Transverse colon (tissue), 4 donors: ENCODE results near the gene MCRS1. TPM values are rescaled to one million over a fixed set of nuclear protein-coding genes. Genes with fewer than 3 reads are reported as not detected.

ENCODE experiments used
- DNase-seq: peaks from one replicate; pipeline ENCODE4 v3.0.0-alpha.2; 2019
- H3K27ac ChIP-seq, 4 donors: fragments of 200-600 bp; sonication (generic); 2 replicates each; pipeline ENCODE4 v1.5.1; 2016 to 2018; ENCODE audit warnings: inconsistent platforms in 4 of 4
- H3K27me3 ChIP-seq: fragments of 200-600 bp; sonication (generic); 2 replicates; pipeline ENCODE4 v1.5.1; 2017; ENCODE audit warnings: inconsistent platforms
- H3K36me3 ChIP-seq, 4 donors: fragments of 200-600 bp; sonication (generic); 2 replicates each; pipeline ENCODE4 v1.5.1; 2017 to 2019; ENCODE audit warnings: inconsistent platforms in 4 of 4
- H3K4me1 ChIP-seq, 4 donors: fragments of 200-600 bp; sonication (generic); 2 replicates each; pipeline ENCODE4 v1.5.1; 2017 to 2020; ENCODE audit warnings: inconsistent platforms in 4 of 4
- H3K4me3 ChIP-seq, 4 donors: fragments of 200-600 bp; sonication (generic); 1 replicate in 1 of 4; 2 replicates in 3 of 4; pipeline versions ENCODE4 v1.5.1 to v1.6.1; 2017 to 2019; ENCODE audit warnings: inconsistent platforms in 4 of 4
- H3K9me3 ChIP-seq, 2 donors: fragments of 200-600 bp; sonication (generic); 2 replicates each; pipeline ENCODE4 v1.5.1; 2017 to 2019; ENCODE audit warnings: inconsistent platforms in 2 of 2
- EP300 ChIP-seq: sonication (generic); formaldehyde crosslinking; IDR thresholded peaks from one replicate; pipeline ENCODE4 v1.6.1; 2017; ENCODE audit warnings: antibody characterized with exemption, low read depth
- POLR2A ChIP-seq: fragments of 450-650 bp; IDR thresholded peaks from one replicate; pipeline ENCODE4 v1.6.1; 2016; ENCODE audit warnings: antibody characterized with exemption, mild to moderate bottlenecking, moderate library complexity
- POLR2AphosphoS5 ChIP-seq, 3 donors: sonication (generic); formaldehyde crosslinking; IDR thresholded peaks; one replicate each; pipeline ENCODE4 v1.6.1; 2016; ENCODE audit warnings: antibody characterized with exemption in 3 of 3
- WGBS, 2 donors: methylation state at CpG; one replicate each; pipeline ENCODE4 v1.1.5; 2018; ENCODE audit warnings: low coverage in 1 of 2; 5-methylcytosine and 5-hydroxymethylcytosine counted together
- in situ Hi-C, 4 donors: fragments of 200-750 bp; cut with MboI; loops; one replicate each; pipeline versions ENCODE4 v1.15.0 to v1.15.1; 2017; ENCODE audit warnings: low sequenced_read_pairs in 3 of 4, low pct_ligation_motif_present in 1 of 4, low pct_unique_long_range_greater_than_20kb in 1 of 4
- intact Hi-C: fragments of 100-400 bp; cut with DNase I; formaldehyde crosslinking; loops from one replicate; pipeline ENCODE4 v1.15.1; 2023; ENCODE audit warnings: low total_unique reads
- total RNA-seq, 4 donors: library from RNA; depleted of rRNA; stranded (reverse); fragments of >200 nt; gene quantifications; one replicate each; pipeline ENCODE4 v1.1.0, GENCODE V29; 2016
- TF ChIP-seq, protein P1 (sequence below), 5 experiments: fragments of 200-600 bp in 3 of 5; fragments of 450-650 bp in 2 of 5; sonication (generic) in 3 of 5; IDR thresholded peaks; 1 replicate in 2 of 5; 2 replicates in 3 of 5; pipeline ENCODE4 v1.5.1; 2016 to 2017; ENCODE audit warnings: antibody characterized with exemption in 5 of 5, inconsistent platforms in 3 of 5, mild to moderate bottlenecking in 2 of 5, moderate library complexity in 1 of 5

The MCRS1 gene
- total RNA-seq, 4 donors from 2014 or later = 57.8 to 120 (median 78.4) TPM

DNA sequence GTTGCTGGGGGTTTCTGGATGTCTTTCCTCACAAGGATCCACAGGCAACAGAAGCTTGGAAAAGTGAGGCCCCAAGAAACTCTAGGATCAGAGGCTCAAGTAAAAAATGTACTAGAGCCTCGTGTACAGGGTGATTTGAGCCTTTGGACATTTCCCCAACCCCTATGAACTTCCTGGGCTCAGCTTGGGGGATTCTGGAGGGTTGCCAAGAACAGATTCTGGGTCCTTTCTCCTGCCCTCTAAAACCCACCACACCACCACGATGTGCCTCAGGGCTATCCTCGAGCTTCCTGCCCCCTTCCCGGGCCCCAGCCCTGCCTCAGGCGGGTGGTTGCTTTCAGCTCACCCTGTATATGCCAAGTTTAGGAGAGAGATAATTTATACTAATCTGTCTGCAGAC is 36.9 kb upstream of the MCRS1 start:
- H3K4me3 ChIP-seq = no peak overlapping the region
- no peaks in the 10 kb centered on the region for H3K36me3 ChIP-seq
- 58 to 60% methylated on average over 1 to 5 of the region's 5 CpGs for WGBS, 2 donors
- no peaks in the 10 kb centered on the region for H3K9me3 ChIP-seq
- no peak overlapping the region for H3K27ac ChIP-seq
- no peak for DNase-seq
- TF ChIP-seq, protein P1, sequence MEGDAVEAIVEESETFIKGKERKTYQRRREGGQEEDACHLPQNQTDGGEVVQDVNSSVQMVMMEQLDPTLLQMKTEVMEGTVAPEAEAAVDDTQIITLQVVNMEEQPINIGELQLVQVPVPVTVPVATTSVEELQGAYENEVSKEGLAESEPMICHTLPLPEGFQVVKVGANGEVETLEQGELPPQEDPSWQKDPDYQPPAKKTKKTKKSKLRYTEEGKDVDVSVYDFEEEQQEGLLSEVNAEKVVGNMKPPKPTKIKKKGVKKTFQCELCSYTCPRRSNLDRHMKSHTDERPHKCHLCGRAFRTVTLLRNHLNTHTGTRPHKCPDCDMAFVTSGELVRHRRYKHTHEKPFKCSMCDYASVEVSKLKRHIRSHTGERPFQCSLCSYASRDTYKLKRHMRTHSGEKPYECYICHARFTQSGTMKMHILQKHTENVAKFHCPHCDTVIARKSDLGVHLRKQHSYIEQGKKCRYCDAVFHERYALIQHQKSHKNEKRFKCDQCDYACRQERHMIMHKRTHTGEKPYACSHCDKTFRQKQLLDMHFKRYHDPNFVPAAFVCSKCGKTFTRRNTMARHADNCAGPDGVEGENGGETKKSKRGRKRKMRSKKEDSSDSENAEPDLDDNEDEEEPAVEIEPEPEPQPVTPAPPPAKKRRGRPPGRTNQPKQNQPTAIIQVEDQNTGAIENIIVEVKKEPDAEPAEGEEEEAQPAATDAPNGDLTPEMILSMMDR (IDR thresholded peaks at IDR 0.05) = no peak
- TF ChIP-seq POLR2A (no peak), EP300 (no peak), POLR2AphosphoS5 (IDR thresholded peaks at IDR 0.05) (no peak)
- peaks cover 3% of the 10 kb centered on the region for H3K27me3 ChIP-seq
- H3K4me1 ChIP-seq = no peaks in the 10 kb centered on the region
- in situ Hi-C loops (no loop called here), intact Hi-C loops (no loop called here)

GRCh38 chr12:49603721-49604120 is 35.8 kb upstream of the MCRS1 start:
- peaks cover 3% of the 10 kb centered on the region for H3K27me3 ChIP-seq
- TF ChIP-seq EP300 (no peak), POLR2AphosphoS5 (IDR thresholded peaks at IDR 0.05) (no peak), POLR2A (no peak)
- TF ChIP-seq, protein P1 (IDR thresholded peaks at IDR 0.05) = no peak
- no peak overlapping the region for H3K4me3 ChIP-seq
- 87% methylated on average over 1 of the region's 1 CpG; no CpG with 5 or more reads in 1 of the 2 donors for WGBS, 2 donors
- no peak for DNase-seq
- H3K36me3 ChIP-seq = no peaks in the 10 kb centered on the region
- no peak overlapping the region for H3K27ac ChIP-seq
- intact Hi-C loops = no loop called here
- no peaks in the 10 kb centered on the region for H3K4me1 ChIP-seq
- in situ Hi-C loops = no loop called here
- no peaks in the 10 kb centered on the region for H3K9me3 ChIP-seq

DNA sequence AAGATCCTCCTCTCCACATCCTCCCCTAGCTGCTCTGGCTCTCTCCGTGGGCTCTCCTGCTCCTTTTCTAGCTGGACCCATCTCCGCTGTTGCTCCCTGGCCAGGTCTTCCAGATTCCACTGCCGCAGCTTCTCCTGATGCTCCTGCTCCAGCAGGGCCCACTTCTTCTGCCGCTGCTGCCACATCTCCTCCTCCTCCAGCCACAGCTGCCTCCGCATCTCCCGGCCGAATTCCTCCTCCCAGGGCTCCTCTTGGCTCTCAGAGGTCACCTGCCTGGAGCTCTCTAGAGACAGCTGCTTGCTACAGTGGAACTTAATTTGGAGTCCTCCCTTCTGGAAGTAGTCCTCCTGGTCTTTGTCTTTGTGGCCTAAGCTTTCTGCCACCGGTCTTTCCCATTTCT is 32.0 kb upstream of the MCRS1 start:
- no peaks in the 10 kb centered on the region for H3K9me3 ChIP-seq
- 90 to 97% methylated on average over 6 to 8 of the region's 8 CpGs for WGBS, 2 donors
- no peaks in the 10 kb centered on the region for H3K27me3 ChIP-seq
- intact Hi-C loops = no loop called here
- DNase-seq = no peak
- H3K27ac ChIP-seq = no peak overlapping the region
- TF ChIP-seq POLR2AphosphoS5 (IDR thresholded peaks at IDR 0.05) = no peak
- H3K4me1 ChIP-seq = no peaks in the 10 kb centered on the region
- no peaks in the 10 kb centered on the region for H3K36me3 ChIP-seq
- in situ Hi-C loops = no loop called here
- no peak overlapping the region for H3K4me3 ChIP-seq

DNA sequence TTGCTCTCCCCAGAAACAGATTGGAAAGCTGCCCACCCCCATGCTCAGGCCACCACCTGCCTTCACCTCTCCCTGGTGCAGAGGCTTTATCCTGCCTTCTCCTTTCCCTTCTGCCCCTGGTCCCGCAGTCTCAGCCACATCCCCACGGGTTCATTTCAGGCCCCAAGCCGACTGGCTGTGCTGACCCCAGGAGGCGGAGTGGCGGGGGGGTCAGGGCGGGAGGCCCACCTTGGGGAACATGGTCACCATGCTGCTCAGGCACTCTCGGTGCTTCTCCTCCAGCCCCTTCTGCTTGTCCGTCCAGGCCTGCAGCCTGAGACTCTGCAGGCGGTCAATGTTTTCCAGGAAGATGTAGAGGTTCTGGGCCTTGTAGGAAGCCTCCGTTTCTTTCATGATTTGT is 30.6 kb upstream of the MCRS1 start:
- Histone ChIP-seq H3K36me3 (no peaks in the 10 kb centered on the region), H3K4me3 (no peak overlapping the region), H3K9me3 (no peaks in the 10 kb centered on the region), H3K27me3 (no peaks in the 10 kb centered on the region), H3K27ac (no peak overlapping the region), H3K4me1 (no peaks in the 10 kb centered on the region)
- intact Hi-C loops (no loop called here), in situ Hi-C loops (no loop called here)
- WGBS, 2 donors = 88% methylated on average over 10 of the region's 10 CpGs; no CpG with 5 or more reads in 1 of the 2 donors
- DNase-seq = no peak
- TF ChIP-seq EP300 (no peak), POLR2AphosphoS5 (IDR thresholded peaks at IDR 0.05) (no peak), POLR2A (no peak)
- TF ChIP-seq, protein P1 (IDR thresholded peaks at IDR 0.05) = no peak

DNA sequence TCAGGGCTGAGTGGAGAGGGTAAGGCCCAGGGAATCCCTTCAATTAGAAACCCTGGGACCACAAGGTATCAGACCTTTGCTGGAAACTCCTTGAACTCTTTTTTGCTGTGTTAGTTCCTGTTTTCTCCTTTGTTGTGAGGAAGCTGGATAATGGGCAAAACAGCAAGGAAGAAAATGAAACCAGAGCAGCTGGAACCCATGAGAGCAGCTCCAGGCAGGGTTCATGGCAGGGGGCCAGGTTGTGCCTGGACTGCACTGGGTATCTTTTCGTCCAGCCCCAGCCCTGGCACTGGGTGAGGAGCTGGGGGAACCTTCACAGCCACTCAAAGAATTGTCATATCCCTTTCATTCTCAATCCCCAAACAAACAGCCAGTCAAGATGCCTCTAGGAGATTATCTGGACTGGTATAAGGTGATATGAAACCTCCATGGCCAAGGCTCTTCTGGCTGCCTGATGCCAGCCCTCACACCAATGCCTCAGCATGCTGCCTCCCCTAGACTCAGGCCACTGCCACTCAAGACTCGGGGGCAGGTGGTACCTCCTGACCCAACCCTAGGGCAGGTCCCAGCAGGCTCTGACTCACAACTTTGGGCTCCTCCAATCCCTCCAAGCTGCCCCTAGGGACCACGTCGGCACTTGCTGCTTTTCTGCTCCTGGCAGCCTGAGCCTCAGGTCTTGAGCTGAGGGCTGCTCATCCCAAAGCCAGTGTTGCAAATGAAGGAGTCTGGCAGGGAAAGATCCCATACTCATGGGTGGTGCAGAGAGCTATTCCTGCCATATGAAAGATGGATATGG is 21.0 kb upstream of the MCRS1 start:
- in situ Hi-C loops = no loop called here
- 79% methylated on average over 4 of the region's 4 CpGs; no CpG with 5 or more reads in 1 of the 2 donors for WGBS, 2 donors
- no peak overlapping the region for H3K4me3 ChIP-seq
- H3K36me3 ChIP-seq = peaks cover 0 to 5% (median 0%) of the 10 kb centered on the region in 4 donors
- H3K9me3 ChIP-seq = no peaks in the 10 kb centered on the region
- no peak for TF ChIP-seq POLR2AphosphoS5 (IDR thresholded peaks at IDR 0.05)
- TF ChIP-seq POLR2A = no peak
- no peak for TF ChIP-seq EP300
- TF ChIP-seq, protein P1 (IDR thresholded peaks at IDR 0.05) = no peak
- H3K27ac ChIP-seq = no peak overlapping the region
- no peaks in the 10 kb centered on the region for H3K4me1 ChIP-seq
- H3K27me3 ChIP-seq = no peaks in the 10 kb centered on the region
- DNase-seq = no peak
- intact Hi-C loops = no loop called here
